Stimulated activated CD8-positive, alpha-beta memory T cell treated with anti-CD3 and anti-CD28 coated beads, Interleukin-12 subunit alpha, Interleukin-12 subunit beta, amount 100 ng/mL, for 1 hour (primary cell): ENCODE results near the gene LGALS7.
A peak's percentile ranks its signal among the peaks of the same experiment; 100 is the strongest.

Experiments used
- DNase-seq: peaks from one replicate; pipeline ENCODE4 v3.0.0-alpha.2; 2020; ENCODE audit warnings: low read depth

The LGALS7 gene

DNA sequence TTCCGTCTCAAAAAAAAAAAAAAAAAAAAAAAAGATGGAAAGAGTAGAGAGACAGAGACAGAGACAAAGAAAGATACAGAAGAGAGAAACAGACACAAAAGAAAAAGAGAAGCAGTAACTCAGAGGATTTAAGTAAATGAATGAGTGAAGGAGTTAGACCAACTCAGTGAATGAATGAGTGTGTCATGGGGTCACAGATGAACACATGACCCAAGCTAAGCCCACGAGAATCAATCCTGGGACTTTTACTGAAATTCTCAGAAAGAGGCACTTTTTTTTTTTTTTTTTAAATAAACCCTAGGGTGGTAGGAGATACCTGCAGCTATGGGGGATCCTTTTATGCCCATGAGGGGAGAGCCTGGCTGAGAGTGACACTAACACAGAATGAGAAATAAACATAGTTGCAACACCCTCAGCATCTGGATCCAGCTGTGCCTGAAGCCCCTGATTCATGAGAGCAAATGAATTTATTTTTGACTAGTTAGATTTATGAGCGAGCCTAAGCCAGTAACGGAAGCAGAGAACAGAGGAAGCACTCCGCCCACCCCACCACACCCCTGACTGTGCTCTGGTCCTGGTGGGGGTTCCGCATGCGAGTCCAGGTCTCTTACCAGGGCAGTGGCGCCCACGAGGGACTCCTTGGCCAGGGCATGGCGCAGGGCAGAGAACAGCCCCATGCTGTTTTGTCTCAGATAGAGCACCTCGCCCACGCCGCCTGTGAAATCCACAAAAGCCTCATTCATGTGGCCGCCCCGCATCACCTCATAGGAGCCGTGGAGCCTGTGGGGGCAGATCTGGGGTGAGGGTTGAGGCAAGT lies 33.7 kb downstream of the LGALS7 start:
- DNase-seq, result no peak

DNA sequence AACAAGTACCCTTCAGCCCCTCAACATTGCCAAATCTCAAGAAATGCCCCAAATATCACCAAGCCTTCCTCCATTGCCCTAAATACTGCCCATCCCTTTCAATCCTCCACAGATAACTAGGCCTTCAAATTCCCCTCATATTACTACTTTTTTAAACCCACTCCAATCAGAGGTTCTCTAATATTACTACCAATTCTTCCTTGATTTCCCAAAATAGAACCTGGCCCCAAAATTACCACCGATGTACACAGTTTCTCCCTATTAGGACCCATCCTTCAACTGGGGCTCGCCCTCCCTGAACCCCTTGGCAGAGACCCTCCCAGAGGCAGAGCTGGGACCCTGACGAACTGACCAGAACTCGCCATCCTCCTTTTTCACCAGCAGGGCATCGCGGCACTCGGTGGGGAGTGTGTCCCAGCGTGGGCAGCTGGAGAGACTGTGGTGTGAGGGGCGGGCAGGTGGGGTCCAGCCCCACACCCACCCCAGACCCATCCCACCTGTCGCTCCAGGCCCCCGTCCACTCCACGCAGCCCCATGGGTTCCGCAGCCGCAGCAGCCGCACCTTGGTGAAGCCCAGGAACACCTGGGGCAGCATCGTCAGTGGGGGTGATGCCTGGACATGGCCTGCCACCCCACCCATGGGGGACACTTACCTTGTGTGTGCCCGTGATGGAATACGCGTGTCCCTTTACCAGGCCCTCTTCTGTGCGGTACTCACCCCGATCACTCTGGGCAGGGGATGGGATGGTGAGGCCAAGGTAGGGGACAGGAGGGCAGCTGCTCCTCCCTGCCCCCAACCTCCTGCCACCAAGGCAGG lies 35.2 kb downstream of the LGALS7 start:
- no peak for DNase-seq

DNA sequence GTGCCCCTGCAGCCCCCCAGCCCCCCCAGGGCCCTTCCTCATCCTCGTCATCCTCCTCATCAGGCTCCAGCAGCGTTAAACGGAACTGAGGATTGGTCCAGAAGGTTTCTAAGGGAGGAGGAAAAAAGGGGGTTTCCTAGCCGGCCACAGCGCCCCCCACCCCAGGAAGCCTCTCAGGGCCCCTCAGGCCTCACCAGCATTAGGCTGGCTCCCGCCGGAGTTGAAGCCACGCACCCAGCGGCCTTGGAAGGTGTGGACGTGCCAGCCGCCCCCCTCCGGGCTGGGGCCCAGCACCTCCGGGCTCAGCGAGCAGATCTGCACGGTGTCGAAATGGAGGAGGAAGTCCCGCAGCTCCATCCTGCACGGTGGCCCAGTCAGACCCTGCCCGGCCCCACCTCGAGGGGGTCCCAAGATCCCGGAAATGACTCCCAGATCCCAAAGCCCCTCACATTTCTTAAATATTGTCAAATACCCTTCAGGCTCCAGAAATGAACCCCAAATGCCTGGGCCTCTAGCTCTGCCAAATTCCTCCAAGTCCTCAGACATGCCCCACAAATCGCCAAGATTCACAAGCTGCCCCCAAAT lies 35.9 kb downstream of the LGALS7 start:
- no peak for DNase-seq

DNA sequence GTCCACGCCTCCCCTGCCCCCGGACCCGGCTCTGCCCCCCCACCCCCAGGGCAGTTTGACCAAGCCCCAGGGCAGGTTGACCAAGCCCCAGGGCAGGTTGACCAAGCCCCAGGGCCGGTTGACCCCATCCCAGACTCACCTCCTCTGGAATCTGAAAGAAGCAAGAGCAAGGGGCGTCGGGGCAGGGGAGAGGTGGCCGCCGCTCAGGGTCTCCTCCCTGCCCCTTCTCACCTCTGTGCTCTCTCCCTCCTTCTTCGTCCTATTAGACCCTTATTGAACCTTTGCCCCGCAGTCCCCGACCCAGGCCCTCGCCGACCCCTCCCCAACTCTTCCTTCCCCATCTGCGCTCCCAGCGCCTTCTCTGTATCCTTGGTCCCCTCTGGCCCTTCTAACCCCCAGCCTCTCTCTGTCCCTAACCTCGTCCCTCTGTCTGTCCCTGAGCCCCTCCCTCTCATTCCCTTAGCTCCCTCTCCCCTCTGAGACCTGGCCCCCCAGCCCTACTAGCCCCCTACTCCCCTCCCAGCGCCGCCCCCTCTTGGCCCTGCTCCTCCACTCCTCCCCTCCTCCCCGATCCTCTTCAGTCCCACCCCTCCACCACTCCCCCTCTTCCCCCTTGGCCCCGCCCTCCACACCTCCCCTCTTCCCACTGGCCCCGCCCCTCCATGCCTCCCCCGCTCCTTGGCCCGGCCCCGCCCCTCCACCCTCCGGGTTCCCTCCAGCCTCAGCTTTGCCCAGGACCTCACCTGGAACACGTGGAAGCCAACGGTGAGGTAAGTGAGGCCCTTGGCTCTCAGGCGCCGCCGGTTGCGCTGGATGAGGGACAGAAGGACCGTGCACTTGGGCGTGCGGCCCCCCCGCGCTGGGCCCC lies 36.7 kb downstream of the LGALS7 start:
- DNase-seq, result peak; percentile 42

DNA sequence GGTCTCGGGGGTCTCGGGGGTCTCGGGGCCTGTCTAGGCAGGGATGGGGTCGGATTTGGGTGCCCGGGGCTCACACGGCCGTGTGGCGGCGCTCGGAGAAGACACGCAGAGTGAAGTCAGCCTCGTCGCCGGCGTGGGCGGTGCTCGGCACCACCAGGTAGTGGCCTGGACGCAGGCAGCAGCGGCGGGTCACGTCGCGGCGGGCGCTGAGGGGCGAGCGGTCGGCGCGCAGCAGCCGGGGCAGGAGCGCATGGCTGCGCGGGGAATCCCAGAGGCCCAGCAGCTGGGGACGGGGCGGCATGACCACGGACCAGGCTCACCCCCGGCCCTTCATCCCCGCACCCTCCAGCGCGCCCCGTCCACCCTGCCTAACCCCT lies 37.3 kb downstream of the LGALS7 start:
- DNase-seq, result peak; percentile 36

DNA sequence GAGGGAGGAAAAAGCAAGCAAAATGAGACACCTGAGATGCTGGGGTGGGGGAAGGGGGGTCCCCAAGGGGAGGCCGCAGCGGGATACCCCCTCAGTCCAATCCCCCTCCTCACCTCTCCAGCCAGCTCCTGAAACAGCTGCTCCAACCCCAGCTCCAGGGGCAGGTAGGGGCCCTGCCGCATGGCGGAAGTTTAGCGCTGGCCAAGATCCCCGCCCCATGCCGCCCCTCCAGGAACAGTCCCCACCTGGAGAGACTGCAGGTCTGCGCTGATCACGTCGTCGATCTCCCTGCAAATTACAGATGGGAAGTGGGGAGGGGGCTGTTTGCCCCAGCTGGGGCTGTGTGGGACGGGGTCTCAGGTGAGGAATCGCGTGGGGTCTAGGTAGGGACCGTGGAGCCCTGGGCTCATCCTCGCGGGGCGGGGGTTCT lies 38.0 kb downstream of the LGALS7 start:
- DNase-seq, result peak; percentile 17

DNA sequence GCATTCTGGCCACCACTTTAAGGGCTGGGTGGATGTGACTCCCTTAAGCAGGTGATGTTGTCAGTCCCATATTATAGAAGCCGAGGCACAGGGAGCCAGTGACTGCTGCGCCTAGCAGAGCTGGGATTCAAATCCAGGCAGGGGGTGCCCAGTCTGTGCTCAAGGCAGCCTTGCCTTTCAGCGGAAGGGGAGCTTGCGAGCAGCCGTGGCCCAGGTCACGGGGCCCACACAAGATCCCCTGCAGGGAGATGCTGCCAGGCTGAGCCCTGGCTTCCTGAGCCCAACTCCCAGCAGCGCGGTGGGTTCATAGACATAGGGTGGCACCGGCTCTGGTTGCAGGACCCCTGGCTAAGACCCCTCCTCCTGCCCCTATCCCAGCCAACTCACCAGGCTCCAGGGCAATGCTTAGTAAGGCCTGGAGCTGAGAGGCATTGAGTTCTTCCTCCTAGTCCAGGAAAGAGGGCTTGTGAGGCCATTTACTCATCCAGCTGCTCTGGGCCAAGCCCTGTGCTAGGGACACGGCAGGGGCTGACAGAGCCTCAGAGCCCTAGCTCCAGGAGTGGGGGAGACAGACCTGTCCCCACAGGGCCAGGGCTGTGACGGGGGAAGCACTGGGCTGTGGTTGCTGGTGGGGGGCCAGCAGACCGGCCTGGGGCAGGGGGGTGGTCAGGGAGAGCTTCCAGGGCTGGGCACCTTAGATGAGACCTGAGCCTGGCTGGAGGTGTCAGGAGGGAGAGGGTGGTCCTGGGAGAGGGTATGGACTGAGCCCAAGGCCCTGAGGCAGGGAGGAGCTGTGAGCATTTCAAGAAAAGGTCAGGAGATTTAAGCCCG lies 38.7 kb downstream of the LGALS7 start:
- no peak for DNase-seq

DNA sequence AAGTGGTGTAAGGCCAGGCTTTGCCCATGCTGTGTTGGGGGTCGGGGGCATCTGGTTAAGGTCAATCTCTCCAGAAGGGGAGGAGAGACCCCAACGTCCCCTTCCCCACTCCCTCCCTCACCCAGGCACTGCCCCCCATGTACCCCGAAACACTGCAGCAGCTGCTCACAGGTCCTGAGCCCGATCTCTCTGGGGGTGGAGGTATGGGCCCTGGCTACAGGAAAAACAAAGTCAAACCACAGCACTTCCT lies 39.2 kb downstream of the LGALS7 start:
- DNase-seq, result no peak

DNA sequence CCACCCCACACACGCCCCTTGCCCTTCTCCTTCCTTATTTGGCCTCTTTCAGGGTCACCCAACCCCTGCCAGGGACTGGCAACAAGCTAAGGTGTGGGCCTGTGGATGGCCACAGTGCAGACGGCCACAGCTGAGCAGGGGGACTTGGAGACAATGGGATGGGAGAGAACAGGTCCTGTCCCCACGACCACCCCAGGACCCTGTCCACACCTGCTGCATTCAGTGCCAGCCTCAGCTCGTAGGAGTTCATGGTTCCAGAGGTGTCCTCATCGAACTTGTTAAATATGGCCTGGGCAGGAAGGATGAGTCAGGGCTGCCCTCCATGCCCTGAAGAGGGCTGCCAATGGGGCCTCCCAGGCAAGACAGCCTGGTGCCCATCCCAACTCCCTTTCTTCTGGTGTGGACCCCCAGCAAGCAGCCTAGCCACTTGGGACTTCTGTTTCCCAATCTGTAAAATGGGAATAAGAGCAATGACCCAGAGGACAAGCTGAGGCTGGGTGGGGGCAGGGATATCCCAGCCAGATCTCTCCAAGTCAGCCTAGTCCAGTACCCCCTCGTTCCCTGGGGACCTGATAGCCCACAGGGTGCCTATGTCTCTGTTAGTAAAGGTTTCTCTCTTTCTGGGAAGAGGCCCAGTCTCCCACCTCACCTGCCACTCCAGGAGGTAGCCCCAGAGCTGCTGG lies 39.7 kb downstream of the LGALS7 start:
- no peak for DNase-seq

DNA sequence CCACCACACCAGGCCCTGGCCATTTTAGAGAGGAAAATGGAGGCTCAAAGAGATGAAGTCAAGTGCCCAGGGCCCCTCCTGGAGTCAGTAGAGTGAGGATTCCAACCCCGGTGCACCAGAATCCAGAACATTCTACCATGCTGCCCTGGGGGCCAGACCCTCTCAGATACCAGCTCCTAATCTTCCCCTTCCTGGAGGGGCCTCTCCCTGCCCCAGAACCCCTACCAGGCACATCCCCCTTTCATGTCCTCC lies 40.1 kb downstream of the LGALS7 start:
- no peak for DNase-seq

DNA sequence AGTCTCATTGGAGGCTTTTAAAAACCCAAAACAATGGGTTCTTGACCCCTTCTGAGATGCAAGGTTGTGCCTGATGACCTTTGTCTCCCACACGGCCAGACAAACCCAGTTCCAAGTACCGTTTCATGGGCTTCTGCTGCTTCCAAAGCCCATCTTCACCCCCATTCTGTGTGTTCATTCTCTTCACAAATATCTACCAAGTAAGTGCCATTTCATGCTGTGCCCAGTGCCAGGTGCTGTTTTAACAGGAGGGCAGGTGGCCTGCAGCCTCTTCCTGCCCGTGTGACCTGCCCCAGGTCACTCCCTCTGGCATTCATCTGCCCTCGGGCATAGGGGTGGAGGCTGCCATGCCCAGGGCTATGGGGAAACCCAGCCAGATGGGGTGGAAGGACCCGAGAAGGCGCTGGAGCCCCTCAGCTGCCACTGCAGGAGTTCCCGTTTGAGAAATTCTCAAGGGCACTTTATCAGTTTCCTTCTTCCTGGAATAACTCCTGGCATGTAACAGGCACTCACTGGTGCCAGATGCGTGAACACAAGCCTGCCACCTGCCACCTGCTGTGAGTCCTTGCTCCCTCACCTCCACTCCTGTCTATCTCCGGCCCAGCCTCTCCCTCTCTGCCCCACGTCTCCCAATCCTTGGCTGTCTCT lies 41.5 kb downstream of the LGALS7 start:
- no peak for DNase-seq

DNA sequence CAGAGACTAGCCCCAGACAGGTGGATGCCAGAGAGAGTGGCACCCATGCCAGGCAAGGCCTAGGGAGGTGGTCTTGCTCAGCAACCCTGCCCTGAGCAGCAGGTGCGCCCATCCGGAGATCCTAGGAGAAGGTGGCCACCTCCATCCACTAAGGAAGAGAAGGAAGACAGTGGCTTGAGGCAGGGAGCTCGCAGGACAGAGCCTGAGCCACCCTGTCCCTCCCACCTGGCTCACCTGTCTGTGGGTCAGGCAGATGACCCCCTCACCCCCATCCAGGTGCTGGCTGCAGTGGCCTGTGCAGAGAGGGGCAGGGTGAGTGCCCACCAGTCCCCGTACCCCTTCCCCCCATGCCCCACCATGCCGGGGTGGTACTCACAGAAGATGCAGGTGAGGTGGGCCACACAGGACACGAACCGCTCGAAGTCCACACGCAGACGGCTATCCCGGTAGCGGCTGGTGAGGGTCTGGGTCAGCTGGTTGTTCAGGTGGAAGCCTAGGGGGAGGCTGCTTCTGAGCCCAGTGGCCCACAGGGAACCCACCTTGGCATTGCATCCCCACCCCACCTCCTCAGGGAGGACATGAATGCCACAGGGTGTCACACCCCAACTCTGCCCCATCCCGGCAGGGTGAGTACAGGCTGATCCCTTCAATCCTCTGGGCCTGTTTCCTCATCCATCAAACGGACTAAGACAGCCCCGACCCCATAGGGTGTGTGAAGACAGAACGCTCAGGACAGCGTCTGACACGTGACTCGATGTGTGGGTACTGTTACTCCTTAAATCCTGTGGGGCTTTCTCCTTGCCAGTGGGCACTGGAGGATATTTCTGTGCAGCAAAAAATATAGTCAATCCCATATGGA lies 42.4 kb downstream of the LGALS7 start:
- no peak for DNase-seq

DNA sequence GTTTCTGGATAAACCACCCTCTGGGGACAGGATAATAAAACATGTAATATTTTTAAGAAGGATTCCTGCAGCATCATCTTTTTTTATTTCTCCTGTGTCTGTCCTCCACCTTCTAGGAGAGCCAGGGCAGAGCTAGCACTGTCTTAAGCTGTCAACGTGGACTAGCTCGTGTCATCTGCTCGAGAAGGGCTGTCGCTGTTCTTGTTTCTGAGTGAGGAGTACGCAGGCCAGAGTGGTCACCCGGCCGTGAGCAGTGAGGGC lies 42.9 kb downstream of the LGALS7 start:
- DNase-seq, result no peak

DNA sequence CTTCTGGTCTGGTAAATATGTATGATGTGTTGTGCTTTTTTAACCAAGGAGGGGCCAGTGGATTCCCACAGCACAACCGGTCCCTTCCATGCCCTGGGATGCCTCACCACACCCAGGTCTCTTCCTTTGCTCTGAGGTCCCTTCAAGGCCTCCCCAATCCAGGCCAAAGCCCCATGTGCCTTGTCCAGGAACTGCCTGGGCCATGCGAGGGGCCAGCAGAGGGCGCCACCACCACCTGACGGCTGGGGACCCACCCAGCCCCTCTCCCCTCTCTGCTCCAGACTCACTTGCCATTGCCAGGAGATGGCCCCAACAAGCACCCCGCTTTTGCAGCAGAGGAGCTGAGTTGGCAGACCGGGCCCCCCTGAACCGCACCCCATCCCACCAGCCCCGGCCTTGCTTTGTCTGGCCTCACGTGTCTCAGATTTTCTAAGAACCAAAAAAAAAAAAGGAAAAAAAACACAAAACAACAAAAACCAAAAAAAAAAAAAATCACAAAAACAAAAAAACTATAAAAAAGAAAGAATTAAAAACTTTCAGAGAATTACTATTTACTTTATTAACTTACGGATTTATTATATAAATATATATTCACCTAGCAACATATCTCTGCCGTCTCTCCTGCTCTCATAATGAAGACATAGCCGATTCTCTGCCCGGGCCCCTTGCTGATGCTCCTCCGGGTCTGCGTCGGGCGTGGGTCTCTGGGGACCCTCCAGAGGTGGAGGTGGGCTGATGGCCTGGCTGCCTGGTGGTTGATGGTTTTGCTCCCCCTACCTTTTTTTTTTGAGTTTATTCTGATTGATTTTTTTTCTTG lies 43.5 kb downstream of the LGALS7 start:
- peak; percentile 64 for DNase-seq

DNA sequence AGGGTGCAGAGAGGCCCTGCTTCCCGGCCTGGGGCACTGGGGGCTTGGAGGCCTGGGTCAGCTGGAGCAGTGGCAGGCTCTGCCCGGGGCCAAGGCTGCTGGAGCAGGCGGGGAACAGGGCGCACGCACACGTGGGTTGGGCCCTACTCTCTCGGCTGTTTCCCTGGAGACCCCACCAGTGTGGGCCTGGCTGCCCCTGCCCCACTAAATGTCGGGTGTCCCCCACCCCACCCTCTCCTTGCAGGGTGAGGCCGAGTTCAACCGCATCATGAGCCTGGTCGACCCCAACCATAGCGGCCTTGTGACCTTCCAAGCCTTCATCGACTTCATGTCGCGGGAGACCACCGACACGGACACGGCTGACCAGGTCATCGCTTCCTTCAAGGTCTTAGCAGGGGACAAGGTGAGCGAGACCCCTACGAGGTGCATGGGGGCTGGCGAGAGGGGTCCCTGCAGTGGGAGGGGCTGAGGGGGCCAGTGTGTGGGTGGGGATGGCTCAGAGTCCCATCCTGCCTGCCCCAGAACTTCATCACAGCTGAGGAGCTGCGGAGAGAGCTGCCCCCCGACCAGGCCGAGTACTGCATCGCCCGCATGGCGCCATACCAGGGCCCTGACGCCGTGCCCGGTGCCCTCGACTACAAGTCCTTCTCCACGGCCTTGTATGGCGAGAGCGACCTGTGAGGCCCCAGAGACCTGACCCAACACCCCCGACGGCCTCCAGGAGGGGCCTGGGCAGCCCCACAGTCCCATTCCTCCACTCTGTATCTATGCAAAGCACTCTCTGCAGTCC lies 44.4 kb downstream of the LGALS7 start:
- no peak for DNase-seq

DNA sequence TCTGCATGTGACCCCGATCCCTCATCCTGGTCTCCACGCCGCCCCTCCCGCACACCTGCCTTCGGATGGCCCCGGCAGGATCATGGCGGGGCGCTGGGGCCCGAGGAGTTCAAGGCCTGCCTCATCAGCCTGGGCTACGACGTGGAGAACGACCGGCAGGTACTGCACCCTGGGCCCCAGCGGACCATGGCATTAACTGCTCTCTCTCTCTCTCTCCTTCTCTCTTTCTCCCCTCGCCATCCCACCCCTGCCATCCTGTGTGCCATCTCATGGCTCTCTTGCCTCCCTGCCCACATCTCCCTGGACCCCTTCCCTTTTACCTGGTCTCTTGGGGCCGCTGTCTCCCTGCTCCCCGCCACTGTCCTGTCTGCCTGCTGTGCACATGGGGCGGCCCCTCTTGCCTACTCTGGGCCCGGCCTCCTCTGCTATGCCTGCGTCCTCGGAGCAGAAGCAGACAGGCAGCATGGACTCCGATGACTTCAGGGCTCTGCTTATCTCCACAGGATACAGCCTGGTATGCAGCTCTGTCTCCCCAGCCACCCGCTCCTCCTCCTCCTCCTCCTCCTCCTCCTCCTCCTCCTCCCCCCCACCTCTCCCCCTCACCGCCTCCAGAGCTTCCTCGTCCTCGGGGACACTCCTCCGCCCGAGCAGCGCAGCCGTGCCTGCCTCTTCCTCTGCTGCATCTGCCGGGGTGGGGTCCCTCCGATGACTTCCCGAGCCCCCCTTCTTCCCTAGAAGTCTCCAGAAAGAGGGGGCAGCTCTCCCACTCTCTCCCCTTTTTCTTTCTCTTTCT lies 45.3 kb downstream of the LGALS7 start:
- DNase-seq, result no peak

DNA sequence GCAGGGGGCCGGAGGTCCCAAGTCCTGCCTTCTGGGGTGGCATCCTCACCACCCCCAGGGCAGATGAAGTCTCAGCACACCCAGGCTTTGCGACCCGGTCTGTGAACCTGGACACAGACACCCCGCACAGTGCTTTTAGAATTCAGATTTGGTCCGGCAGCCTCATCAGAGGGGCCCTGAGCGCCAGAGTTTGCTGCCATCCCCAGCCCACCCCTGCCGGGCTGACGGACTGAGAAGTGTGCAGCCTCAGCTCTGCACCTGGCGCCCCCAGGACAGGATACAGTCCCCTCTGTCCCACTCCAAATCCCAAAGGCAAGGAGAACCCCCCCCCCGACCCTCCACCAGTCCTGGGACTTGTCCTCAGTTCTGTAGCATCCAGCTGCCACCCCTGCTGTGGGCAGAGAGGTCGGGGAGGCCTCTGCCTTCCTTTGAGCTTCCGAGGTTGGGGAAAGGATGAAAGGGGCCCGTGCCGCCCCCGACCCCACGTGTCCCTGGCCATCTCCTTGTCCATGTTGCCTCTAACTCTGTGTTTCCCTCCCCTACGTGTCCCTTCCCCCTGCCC lies 45.9 kb downstream of the LGALS7 start:
- DNase-seq, result no peak
